Loucy (cell line): Measurements from ENCODE around the gene NOC4L.

Source experiments
- CTCF ChIP-seq: fragments of 200-600 bp; sonication (generic); conservative IDR thresholded peaks from 2 replicates; pipeline ENCODE4 v1.5.1; 2014; ENCODE audit warnings: mild to moderate bottlenecking, antibody characterized with exemption, low read length
- EZH2phosphoT487 ChIP-seq: fragments of 200-600 bp; IDR thresholded peaks from 2 replicates; pipeline ENCODE4 v1.6.1; 2018; ENCODE audit warnings: antibody characterized with exemption, mild to moderate bottlenecking, moderate library complexity, borderline replicate concordance

- TF ChIP-seq CTCF (no peak), EZH2phosphoT487 (no peak)
These were observed 1.8 kb downstream of the NOC4L start for GRCh38 chr12:132146098-132146497.
